Suprapubic skin (tissue), 4 donors: ENCODE results near the gene ENO1.

Experiments
- CTCF ChIP-seq, 2 donors: fragments of 200-600 bp in 1 of 2; fragments of 450-650 bp in 1 of 2; sonication (generic) in 1 of 2; IDR thresholded peaks; one replicate each; pipeline ENCODE4 v1.5.1; 2016 to 2019; ENCODE audit warnings: antibody characterized with exemption in 2 of 2, mild to moderate bottlenecking in 1 of 2, moderate library complexity in 1 of 2
- POLR2A ChIP-seq, 2 donors: fragments of 450-650 bp; IDR thresholded peaks; one replicate each; pipeline ENCODE4 v1.6.1; 2017; ENCODE audit warnings: antibody characterized with exemption in 2 of 2, mild to moderate bottlenecking in 2 of 2, moderate library complexity in 2 of 2
- POLR2AphosphoS5 ChIP-seq, 3 donors: sonication (generic); formaldehyde crosslinking; IDR thresholded peaks; one replicate each; pipeline ENCODE4 v1.6.1; 2017; ENCODE audit warnings: antibody characterized with exemption in 3 of 3

- TF ChIP-seq CTCF (IDR thresholded peaks at IDR 0.05) = no peak
- no peak for TF ChIP-seq POLR2A (IDR thresholded peaks at IDR 0.05)
- TF ChIP-seq POLR2AphosphoS5 (IDR thresholded peaks at IDR 0.05) = no peak
Measured at GRCh38 chr1:8863794-8864233, 14.7 kb downstream of the ENO1 start.
